Vagina (tissue), 2 donors: ENCODE results near the gene CEACAM5.

Source experiments
- POLR2A ChIP-seq, 2 donors: fragments of 450-650 bp; IDR thresholded peaks; one replicate each; pipeline ENCODE4 v1.6.1; 2017; ENCODE audit warnings: antibody characterized with exemption in 2 of 2, mild to moderate bottlenecking in 2 of 2, moderate library complexity in 2 of 2
- TF ChIP-seq, protein P1 (sequence below), 3 experiments: fragments of 450-650 bp in 2 of 3; fragments of 200-600 bp in 1 of 3; sonication (generic) in 1 of 3; IDR thresholded peaks; one replicate each; pipeline ENCODE4 v1.5.1; 2017 to 2019; ENCODE audit warnings: antibody characterized with exemption in 3 of 3, mild to moderate bottlenecking in 2 of 3, moderate library complexity in 2 of 3

GRCh38 chr19:41682437-41682836, 26.0 kb upstream of the CEACAM5 start:
- TF ChIP-seq, protein P1, sequence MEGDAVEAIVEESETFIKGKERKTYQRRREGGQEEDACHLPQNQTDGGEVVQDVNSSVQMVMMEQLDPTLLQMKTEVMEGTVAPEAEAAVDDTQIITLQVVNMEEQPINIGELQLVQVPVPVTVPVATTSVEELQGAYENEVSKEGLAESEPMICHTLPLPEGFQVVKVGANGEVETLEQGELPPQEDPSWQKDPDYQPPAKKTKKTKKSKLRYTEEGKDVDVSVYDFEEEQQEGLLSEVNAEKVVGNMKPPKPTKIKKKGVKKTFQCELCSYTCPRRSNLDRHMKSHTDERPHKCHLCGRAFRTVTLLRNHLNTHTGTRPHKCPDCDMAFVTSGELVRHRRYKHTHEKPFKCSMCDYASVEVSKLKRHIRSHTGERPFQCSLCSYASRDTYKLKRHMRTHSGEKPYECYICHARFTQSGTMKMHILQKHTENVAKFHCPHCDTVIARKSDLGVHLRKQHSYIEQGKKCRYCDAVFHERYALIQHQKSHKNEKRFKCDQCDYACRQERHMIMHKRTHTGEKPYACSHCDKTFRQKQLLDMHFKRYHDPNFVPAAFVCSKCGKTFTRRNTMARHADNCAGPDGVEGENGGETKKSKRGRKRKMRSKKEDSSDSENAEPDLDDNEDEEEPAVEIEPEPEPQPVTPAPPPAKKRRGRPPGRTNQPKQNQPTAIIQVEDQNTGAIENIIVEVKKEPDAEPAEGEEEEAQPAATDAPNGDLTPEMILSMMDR (IDR thresholded peaks at IDR 0.05), result no peak
- TF ChIP-seq POLR2A (IDR thresholded peaks at IDR 0.05), result no peak
